Adipose tissue (tissue), 3 donors: Measurements from ENCODE around the gene AFF1. TPM values are rescaled to one million over a fixed set of nuclear protein-coding genes. Genes with fewer than 3 reads are reported as not detected.

Source experiments
- H3K27ac ChIP-seq: one replicate; pipeline ENCODE4 v1.5.1; 2013; ENCODE audit warnings: low read depth, low read length
- WGBS, 3 donors: extraction: QIAGEN DNeasy Blood & Tissue Kit; methylation state at CpG; one replicate each; pipeline ENCODE4 v1.1.7; 2013; 5-methylcytosine and 5-hydroxymethylcytosine counted together
- polyA plus RNA-seq, 3 donors: library from polyadenylated mRNA; stranded (reverse); fragments of 200-250 nt; gene quantifications; one replicate each; pipeline ENCODE4 v1.2.3, GENCODE V29; 2013
- donor health status: healthy with polysubstance abuse.
- donor health status: Bipolar disorder and iron deficiency.
- donor health status: healthy.

The AFF1 gene
- polyA plus RNA-seq, 3 donors = 10.0 to 19.8 (median 17.8) TPM

DNA sequence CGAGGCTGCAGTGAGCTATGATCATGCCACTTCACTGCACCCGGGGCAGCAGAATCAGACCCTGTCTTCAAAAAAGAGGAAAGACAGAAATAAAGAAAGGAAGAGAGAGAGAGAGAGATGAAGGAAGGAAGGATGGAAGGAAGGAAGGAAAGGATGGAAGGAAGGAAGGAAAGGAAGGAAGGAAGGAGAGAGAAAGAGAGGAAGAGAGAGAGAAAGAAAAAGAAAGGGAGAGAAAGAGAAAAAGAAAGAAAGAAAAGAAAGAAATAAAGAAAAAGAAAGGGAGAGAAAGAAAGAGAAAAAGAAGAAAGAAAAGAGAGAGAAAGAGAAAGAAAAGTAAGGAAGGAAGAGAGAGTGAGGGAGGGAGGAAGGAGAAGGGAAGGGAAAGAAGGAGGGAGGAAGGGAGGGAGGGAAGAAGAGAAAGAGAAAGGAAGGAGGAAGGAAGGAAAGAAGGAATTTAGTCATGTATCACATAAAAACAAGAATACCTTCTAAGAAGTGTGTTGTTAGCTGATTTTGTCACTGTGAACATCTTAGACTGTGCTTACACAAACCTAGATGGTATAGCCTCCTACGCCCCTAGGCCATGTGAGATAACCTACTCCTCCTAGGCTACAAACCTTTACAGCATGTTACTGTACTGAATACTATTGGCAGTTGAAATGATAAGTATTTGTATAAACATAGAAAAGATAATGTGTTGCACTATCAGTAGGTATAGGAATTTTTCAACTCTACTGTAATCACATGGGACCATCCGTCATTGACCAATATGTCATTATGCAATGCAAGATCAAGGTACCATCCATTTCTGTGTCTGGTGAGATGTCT is 17.4 kb upstream of the AFF1 start:
- H3K27ac ChIP-seq = no peak overlapping the region
- 84 to 96% (median 89%) methylated on average over 4 of the region's 4 CpGs for WGBS, 3 donors

DNA sequence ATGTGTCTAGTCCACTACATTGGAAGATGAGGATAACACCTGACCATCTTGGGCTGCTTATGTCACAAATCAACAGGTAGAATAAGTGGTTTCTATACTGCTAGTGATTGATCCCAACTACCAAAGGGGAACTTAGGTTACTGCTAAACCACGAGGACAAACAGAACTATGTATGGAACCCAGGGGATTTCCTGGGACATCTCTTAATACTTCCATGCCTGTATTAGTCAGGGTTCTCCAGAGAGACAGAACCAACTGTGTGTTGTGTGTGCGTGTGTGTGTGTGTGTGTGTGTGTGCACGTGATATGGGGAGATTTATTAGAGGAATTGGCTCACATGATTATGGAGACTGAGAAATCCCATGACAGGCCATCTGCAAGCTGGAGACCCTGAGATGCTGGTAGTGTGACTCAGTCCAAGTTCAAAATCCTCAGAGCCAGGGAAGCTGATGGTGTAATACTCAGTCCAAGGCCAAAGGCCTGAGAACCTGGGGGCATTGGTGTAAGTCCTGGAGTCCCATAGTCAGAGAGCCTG is 16.2 kb upstream of the AFF1 start:
- H3K27ac ChIP-seq = no peak overlapping the region
- WGBS, 3 donors = 27 to 53% (median 42%) methylated on average over 3 of the region's 3 CpGs

- H3K27ac ChIP-seq = no peak overlapping the region
- 86 to 97% (median 90%) methylated on average over 4 of the region's 4 CpGs for WGBS, 3 donors
These were observed 15.1 kb upstream of the AFF1 start for GRCh38 chr4:86919561-86920223.

GRCh38 chr4:86921608-86922252 is 13.1 kb upstream of the AFF1 start:
- no peak overlapping the region for H3K27ac ChIP-seq
- WGBS, 3 donors = 43 to 93% (median 59%) methylated on average over 1 of the region's 1 CpG

- WGBS, 3 donors = 13 to 33% (median 30%) methylated on average over 2 of the region's 2 CpGs
- H3K27ac ChIP-seq = no peak overlapping the region
These were observed 10.0 kb upstream of the AFF1 start for GRCh38 chr4:86924811-86925210.

DNA sequence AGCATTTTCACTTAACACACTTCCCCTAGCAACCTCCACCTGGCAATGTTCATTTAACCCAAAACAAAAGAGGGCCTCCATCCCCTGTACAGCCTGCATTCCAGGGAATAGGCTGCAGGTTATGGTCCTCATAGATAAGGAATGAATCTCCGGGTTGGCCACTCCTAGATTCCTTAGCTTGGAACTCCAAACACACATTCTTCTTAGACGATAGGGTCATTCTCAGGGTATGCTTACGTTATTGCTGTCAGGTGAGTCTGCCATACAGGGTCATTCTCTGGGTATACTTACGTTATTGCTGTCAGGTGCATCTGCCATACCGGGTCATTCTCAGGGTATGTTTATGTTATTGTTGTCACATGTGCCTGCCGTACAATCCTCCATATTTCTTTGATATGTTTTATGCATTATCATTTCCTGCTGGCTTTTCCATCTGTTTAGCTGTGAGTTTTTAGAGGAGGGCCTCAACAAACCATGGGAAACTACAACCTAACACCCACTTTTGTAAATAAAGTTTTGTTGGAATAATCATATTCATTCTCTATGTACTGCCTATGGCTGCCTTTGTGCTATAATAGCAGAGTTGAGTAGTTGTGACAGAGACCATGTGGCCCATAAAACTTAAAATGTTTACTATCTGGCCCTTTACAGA is 8.2 kb upstream of the AFF1 start:
- 84 to 89% (median 85%) methylated on average over 6 of the region's 6 CpGs for WGBS, 3 donors
- H3K27ac ChIP-seq = no peak overlapping the region

- no peak overlapping the region for H3K27ac ChIP-seq
- 20 to 38% (median 37%) methylated on average over 2 of the region's 2 CpGs for WGBS, 3 donors
These were observed 6.9 kb upstream of the AFF1 start for GRCh38 chr4:86927843-86928395.

DNA sequence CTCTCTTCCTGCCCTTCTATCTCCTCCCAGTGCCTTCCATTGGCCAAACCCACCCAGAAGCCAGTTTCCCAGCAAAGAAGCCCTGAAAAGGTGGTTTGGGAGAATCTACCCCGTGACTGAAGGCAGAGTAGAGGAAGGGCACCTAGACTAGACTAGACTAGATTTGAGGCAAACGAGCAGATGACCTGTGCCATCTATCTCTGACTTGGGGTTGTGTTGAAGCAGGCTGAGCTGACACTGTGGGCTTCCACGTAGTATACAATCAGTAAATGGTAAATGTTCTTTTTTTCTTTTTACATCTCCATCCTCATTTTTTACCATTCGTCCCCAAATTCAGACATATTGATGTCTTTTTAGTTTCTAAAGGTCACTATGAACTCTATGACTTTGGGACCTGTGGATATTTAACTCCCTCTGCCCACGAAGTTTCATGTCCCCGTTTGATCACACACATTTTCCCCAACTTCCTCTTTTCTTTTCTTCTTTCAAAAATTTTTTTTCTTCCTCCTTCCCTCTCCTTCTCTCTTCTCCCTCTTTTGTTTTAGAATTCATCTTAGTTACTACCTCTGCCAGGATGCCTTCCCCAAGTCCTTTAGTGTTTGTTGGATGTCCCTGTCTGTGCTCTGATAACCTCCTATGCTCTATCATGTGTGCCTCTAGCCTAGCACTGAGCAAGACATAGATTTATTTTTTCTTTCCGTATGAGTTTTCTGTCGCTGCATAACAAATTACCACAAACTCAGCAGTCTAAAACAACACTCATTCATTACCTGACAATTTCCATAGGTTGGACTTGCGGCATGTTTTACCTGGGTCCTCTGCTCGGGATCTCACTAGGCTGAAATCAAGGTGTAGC is 6.2 kb upstream of the AFF1 start:
- 80 to 87% (median 84%) methylated on average over 10 of the region's 10 CpGs for WGBS, 3 donors
- H3K27ac ChIP-seq = no peak overlapping the region

- 6 to 8% (median 7%) methylated on average over 15 of the region's 15 CpGs for WGBS, 3 donors
- peak overlapping the region; percentile 30 for H3K27ac ChIP-seq
These were observed 552 bp upstream of the AFF1 start for GRCh38 chr4:86934147-86934770.

GRCh38 chr4:86935566-86935852 is 698 bp downstream of the AFF1 start:
- H3K27ac ChIP-seq = peak overlapping the region; percentile 83
- 1 to 3% (median 2%) methylated on average over 16 of the region's 16 CpGs for WGBS, 3 donors

GRCh38 chr4:86935853-86936733 is 1.3 kb downstream of the AFF1 start:
- 4 to 5% (median 5%) methylated on average over 36 of the region's 36 CpGs for WGBS, 3 donors
- peak overlapping the region; percentile 83 for H3K27ac ChIP-seq

GRCh38 chr4:86938771-86939520 is 4.1 kb downstream of the AFF1 start:
- 40 to 73% (median 69%) methylated on average over 4 of the region's 4 CpGs for WGBS, 3 donors
- H3K27ac ChIP-seq = no peak overlapping the region

DNA sequence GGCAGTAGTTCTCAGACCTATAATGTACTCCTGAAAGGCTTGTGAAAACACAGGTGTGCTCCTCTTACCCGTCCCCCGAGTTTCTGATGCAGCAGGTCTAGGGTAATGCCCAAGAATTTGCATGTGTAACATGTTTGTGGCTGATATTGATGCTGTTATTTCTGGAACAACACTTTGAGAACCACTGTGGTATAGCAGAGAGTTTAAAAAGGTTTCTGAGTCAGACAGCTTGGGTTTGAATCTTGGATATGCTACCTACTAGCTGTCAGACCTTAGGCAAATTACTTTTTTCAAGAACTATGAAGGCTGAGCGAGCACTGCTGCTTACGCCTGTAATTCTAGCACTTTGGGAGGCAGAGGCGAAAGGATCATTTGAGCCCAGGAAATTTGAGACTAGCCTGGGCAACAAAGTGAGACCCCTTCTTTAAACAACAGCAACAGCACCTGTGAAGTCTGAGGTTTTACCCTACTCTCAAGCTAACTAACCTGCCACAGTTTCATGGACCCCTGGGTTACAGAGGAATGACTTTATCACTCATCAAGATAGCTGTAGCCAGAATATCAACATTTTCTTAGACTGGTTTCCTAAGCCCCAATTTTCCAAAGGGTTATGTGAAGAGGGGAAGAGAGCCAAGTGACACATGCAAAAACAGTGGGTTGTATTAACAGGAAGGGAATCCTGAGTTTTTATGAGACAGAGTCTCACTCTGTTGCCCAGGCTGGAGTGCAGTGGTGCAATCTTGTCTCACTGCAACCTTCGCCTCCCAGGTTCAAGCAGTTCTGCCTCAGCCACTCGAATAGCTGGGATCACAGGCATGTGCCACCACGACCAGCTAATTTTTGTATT is 5.1 kb downstream of the AFF1 start:
- 42 to 73% (median 73%) methylated on average over 8 of the region's 8 CpGs for WGBS, 3 donors

GRCh38 chr4:86940920-86941460 is 6.2 kb downstream of the AFF1 start:
- 75 to 94% (median 89%) methylated on average over 15 of the region's 15 CpGs for WGBS, 3 donors
- H3K27ac ChIP-seq = no peak overlapping the region

More for the DNA sequence above, 5.1 kb downstream of the AFF1 start:
- H3K27ac ChIP-seq = no peak overlapping the region
